ENCODE results near the gene HUWE1. TPM values are rescaled to one million over a fixed set of nuclear protein-coding genes. Genes with fewer than 3 reads are reported as not detected.
A peak's percentile ranks its signal among the peaks of the same experiment; 100 is the strongest.

Gene HUWE1, protein sequence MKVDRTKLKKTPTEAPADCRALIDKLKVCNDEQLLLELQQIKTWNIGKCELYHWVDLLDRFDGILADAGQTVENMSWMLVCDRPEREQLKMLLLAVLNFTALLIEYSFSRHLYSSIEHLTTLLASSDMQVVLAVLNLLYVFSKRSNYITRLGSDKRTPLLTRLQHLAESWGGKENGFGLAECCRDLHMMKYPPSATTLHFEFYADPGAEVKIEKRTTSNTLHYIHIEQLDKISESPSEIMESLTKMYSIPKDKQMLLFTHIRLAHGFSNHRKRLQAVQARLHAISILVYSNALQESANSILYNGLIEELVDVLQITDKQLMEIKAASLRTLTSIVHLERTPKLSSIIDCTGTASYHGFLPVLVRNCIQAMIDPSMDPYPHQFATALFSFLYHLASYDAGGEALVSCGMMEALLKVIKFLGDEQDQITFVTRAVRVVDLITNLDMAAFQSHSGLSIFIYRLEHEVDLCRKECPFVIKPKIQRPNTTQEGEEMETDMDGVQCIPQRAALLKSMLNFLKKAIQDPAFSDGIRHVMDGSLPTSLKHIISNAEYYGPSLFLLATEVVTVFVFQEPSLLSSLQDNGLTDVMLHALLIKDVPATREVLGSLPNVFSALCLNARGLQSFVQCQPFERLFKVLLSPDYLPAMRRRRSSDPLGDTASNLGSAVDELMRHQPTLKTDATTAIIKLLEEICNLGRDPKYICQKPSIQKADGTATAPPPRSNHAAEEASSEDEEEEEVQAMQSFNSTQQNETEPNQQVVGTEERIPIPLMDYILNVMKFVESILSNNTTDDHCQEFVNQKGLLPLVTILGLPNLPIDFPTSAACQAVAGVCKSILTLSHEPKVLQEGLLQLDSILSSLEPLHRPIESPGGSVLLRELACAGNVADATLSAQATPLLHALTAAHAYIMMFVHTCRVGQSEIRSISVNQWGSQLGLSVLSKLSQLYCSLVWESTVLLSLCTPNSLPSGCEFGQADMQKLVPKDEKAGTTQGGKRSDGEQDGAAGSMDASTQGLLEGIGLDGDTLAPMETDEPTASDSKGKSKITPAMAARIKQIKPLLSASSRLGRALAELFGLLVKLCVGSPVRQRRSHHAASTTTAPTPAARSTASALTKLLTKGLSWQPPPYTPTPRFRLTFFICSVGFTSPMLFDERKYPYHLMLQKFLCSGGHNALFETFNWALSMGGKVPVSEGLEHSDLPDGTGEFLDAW (N-terminal part only)
- 265 to 277 TPM (median 269 TPM) in 3 replicates for total RNA-seq (2021)
- Bru-seq, nascent RNA, result percentile 90 among the genes with signal in this experiment
- long read RNA-seq, experiment 1, full-length matches to known transcripts, result 9 of 361 reads
- long read RNA-seq, experiment 1, partial matches to known transcripts, result 261 of 361 reads
- long read RNA-seq, experiment 1, other reads (novel, unspliced or antisense), result 91 of 361 reads
- long read RNA-seq, experiment 2, full-length matches to known transcripts, result 2 of 233 reads
- long read RNA-seq, experiment 2, partial matches to known transcripts, result 165 of 233 reads
- long read RNA-seq, experiment 2, other reads (novel, unspliced or antisense), result 66 of 233 reads
- long read RNA-seq, experiment 3, result 0 reads

- peak within 1 kb of the TSS; percentile 88 for H3K4me3 Mint-ChIP-seq
- peaks cover 6% of the 10 kb centered on the region for H3K36me3 Mint-ChIP-seq
- ChIA-PET CTCF (interaction anchor here (0.6 to 1.4 kb wide), 3 partner anchors 28 to 332 kb away, joined by 3 to 6 read pairs (median 4); no protein-coding TSS in a partner anchor), POLR2A (interaction anchor here (0.6 to 2.9 kb wide), 8 partner anchors 9 to 953 kb away, joined by 3 to 10 read pairs (median 5); partner anchors contain the start of gene PHF8)
- 0 out of 2 replicates have a peak, but pooled peaks have one; percentile 28 for TF ChIP-seq ETV6 (CRISPR knock-in tag; IDR thresholded peaks at IDR 0.05)
- TF ChIP-seq NFE2L1 (CRISPR knock-in tag; IDR thresholded peaks at IDR 0.05), result no peak
- TF ChIP-seq, protein P1, sequence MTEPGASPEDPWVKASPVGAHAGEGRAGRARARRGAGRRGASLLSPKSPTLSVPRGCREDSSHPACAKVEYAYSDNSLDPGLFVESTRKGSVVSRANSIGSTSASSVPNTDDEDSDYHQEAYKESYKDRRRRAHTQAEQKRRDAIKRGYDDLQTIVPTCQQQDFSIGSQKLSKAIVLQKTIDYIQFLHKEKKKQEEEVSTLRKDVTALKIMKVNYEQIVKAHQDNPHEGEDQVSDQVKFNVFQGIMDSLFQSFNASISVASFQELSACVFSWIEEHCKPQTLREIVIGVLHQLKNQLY (CRISPR knock-in tag; IDR thresholded peaks at IDR 0.05), result no peak
- TF ChIP-seq ZNF532 (CRISPR knock-in tag; IDR thresholded peaks at IDR 0.05; ENCODE audit: borderline replicate concordance), result no peak
- H3K27ac Mint-ChIP-seq, result peak within 1 kb of the TSS; percentile 57
- ATAC-seq, result peak; percentile 71
- DNase-seq (ENCODE audit: low spot score), result peak; percentile 90
- H3K9me3 Mint-ChIP-seq, result no peaks in the 10 kb centered on the region
- peaks cover 9% of the 10 kb centered on the region for H3K4me1 Mint-ChIP-seq
- H3K27me3 Mint-ChIP-seq (ENCODE audit: low read depth), result no peaks in the 10 kb centered on the region; the same call in 1 of the 2 replicates
Observed at GRCh38 chrX:53686151-53686885, at the start of gene HUWE1. HUWE1 (minus strand) TSS chrX:53686719; CDS start chrX:53654107, 32,612 bp downstream.

- no peak overlapping the region for H3K4me3 Mint-ChIP-seq
- H3K36me3 Mint-ChIP-seq, result no peaks in the 10 kb centered on the region
- peaks cover 2% of the 10 kb centered on the region; the same call in 1 of the 2 replicates for H3K9me3 Mint-ChIP-seq
- TF ChIP-seq, protein P2, sequence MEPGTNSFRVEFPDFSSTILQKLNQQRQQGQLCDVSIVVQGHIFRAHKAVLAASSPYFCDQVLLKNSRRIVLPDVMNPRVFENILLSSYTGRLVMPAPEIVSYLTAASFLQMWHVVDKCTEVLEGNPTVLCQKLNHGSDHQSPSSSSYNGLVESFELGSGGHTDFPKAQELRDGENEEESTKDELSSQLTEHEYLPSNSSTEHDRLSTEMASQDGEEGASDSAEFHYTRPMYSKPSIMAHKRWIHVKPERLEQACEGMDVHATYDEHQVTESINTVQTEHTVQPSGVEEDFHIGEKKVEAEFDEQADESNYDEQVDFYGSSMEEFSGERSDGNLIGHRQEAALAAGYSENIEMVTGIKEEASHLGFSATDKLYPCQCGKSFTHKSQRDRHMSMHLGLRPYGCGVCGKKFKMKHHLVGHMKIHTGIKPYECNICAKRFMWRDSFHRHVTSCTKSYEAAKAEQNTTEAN (CRISPR knock-in tag; IDR thresholded peaks at IDR 0.05), result no peak
- TF ChIP-seq MXD4 (CRISPR knock-in tag; IDR thresholded peaks at IDR 0.05; ENCODE audit: borderline replicate concordance) (no peak), ETV6 (CRISPR knock-in tag; IDR thresholded peaks at IDR 0.05) (no peak), ZNF532 (CRISPR knock-in tag; IDR thresholded peaks at IDR 0.05; ENCODE audit: borderline replicate concordance) (no peak), JUN (CRISPR knock-in tag; IDR thresholded peaks at IDR 0.05) (no peak), RORB (CRISPR knock-in tag; IDR thresholded peaks at IDR 0.05) (no peak), ZNF263 (CRISPR knock-in tag; IDR thresholded peaks at IDR 0.05; ENCODE audit: low read depth) (no peak)
- TF ChIP-seq, protein P3, sequence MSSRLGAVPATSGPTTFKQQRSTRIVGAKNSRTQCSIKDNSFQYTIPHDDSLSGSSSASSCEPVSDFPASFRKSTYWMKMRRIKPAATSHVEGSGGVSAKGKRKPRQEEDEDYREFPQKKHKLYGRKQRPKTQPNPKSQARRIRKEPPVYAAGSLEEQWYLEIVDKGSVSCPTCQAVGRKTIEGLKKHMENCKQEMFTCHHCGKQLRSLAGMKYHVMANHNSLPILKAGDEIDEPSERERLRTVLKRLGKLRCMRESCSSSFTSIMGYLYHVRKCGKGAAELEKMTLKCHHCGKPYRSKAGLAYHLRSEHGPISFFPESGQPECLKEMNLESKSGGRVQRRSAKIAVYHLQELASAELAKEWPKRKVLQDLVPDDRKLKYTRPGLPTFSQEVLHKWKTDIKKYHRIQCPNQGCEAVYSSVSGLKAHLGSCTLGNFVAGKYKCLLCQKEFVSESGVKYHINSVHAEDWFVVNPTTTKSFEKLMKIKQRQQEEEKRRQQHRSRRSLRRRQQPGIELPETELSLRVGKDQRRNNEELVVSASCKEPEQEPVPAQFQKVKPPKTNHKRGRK (CRISPR knock-in tag; IDR thresholded peaks at IDR 0.05; ENCODE audit: borderline replicate concordance), result no peak
- no peak overlapping the region for H3K27ac Mint-ChIP-seq
- no peak for DNase-seq (ENCODE audit: low spot score)
- H3K4me1 Mint-ChIP-seq, result no peaks in the 10 kb centered on the region
- ATAC-seq, result no peak
- H3K27me3 Mint-ChIP-seq (ENCODE audit: low read depth), result no peaks in the 10 kb centered on the region
- POLR2A ChIA-PET, result no interaction called here
- CTCF ChIA-PET, result no interaction called here
Observed at GRCh38 chrX:53732797-53733196, 46.3 kb upstream of the HUWE1 start.
